Measurements from ENCODE around the gene GALNT13.

The GALNT13 gene

DNA sequence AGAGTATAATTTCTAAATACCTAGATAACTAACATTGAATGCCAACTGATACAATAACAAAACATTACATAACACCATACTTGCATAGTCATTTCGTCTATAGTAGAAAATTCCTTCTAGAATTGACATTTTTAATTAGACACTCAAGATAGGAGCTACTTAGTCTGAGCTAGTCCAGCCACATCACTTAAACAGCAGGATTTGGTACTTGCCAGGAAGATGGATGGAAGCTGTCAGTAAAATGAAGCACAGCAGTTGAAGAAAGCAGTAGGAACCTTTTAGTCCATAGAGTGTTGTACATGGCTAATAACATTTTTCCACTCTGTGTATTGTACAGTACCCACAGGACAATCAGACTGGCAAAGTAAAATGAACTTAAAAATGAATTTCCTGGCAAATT lies 372.0 kb downstream of the GALNT13 start:
- Mint-ChIP-seq H3K27ac (no peak overlapping the region), H3K27me3 (no peaks in the 10 kb centered on the region), H3K4me3 (no peak overlapping the region), H3K4me1 (ENCODE audit: low read depth) (no peaks in the 10 kb centered on the region), H3K36me3 (no peaks in the 10 kb centered on the region), H3K9me3 (ENCODE audit: low read depth) (no peaks in the 10 kb centered on the region)

DNA sequence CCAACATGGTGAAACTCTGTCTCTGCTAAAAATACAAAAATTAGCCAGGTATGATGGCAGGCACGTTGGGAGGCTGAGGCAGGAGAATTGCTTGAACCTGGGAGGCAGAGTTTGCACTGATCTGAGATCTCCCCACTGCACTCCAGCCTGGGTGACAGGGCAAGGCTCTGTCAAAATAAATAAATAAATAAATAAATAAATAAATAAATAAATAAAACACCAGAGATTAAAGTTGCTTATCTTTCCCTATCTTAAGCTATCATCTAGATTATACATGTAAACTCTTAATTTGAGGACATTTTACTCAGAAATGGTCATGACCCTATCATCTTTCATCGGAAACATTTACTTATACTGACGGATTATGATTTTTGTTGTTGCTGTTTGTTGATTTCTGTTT lies 373.2 kb downstream of the GALNT13 start:
- Mint-ChIP-seq H3K4me3 (no peak overlapping the region), H3K27ac (no peak overlapping the region), H3K9me3 (ENCODE audit: low read depth) (no peaks in the 10 kb centered on the region), H3K36me3 (no peaks in the 10 kb centered on the region), H3K4me1 (ENCODE audit: low read depth) (no peaks in the 10 kb centered on the region), H3K27me3 (no peaks in the 10 kb centered on the region)

DNA sequence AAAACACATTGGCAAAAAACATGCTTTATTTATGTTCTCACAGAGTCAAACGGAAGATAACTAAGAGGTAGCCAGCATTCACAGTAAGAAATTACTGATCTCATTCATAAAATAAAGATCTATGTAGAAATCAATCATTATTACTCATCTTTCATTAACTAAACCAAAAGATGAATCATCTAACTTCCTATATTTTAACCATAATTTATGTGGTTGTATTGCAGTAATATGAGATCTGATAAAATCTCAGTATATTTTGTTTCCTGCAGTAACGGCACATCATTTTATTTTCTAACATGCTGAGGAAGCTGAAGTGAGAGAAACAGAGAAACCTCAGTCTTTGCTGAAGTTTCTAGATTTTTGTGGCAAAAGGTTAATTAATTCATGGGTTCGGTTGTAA lies 375.8 kb downstream of the GALNT13 start:
- Mint-ChIP-seq H3K4me3 (no peak overlapping the region), H3K27ac (no peak overlapping the region), H3K36me3 (no peaks in the 10 kb centered on the region), H3K9me3 (ENCODE audit: low read depth) (no peaks in the 10 kb centered on the region), H3K27me3 (no peaks in the 10 kb centered on the region), H3K4me1 (ENCODE audit: low read depth) (no peaks in the 10 kb centered on the region)

DNA sequence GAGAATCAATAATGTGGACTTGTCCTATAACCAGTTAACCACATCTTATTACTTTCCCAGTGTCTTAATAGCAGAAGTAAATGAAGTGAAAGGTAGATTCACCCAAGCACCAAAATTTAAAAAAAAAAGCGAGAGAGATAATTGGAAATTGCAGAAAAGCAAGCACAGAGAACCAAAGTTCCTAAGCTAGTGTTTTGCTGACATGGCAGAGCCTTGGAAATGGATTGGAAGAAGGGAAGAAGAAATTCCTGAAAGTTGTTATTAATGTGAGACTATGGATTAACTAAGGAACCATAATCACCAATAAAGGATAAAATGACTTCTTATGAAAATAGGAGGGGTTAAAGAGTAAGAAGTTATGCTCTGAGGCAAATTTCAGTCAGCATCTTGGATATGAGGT lies 384.4 kb downstream of the GALNT13 start:
- Mint-ChIP-seq H3K27ac (no peak overlapping the region), H3K4me1 (ENCODE audit: low read depth) (no peaks in the 10 kb centered on the region), H3K4me3 (no peak overlapping the region), H3K27me3 (no peaks in the 10 kb centered on the region), H3K9me3 (ENCODE audit: low read depth) (no peaks in the 10 kb centered on the region), H3K36me3 (no peaks in the 10 kb centered on the region)

DNA sequence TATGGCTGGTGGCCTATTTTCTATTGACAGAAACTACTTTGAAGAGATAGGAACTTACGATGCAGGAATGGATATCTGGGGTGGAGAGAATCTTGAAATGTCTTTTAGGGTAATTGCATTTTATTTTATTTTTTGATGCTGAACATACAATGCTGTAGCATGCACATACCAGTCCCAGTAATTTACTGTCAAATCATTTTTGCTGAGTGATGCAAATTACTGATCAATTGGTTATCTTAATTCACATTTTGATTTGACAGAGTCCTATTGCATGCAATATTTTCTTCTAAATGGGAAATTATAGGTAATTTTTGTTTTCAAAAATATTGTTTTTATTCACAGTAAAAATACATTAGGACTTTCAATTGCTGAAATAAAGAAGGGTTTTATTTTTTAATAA lies 387.3 kb downstream of the GALNT13 start:
- no peaks in the 10 kb centered on the region for H3K4me1 Mint-ChIP-seq (ENCODE audit: low read depth)
- H3K36me3 Mint-ChIP-seq: no peaks in the 10 kb centered on the region
- no peak overlapping the region for H3K4me3 Mint-ChIP-seq
- no peaks in the 10 kb centered on the region for H3K27me3 Mint-ChIP-seq
- no peaks in the 10 kb centered on the region for H3K9me3 Mint-ChIP-seq (ENCODE audit: low read depth)
- no peak overlapping the region for H3K27ac Mint-ChIP-seq

DNA sequence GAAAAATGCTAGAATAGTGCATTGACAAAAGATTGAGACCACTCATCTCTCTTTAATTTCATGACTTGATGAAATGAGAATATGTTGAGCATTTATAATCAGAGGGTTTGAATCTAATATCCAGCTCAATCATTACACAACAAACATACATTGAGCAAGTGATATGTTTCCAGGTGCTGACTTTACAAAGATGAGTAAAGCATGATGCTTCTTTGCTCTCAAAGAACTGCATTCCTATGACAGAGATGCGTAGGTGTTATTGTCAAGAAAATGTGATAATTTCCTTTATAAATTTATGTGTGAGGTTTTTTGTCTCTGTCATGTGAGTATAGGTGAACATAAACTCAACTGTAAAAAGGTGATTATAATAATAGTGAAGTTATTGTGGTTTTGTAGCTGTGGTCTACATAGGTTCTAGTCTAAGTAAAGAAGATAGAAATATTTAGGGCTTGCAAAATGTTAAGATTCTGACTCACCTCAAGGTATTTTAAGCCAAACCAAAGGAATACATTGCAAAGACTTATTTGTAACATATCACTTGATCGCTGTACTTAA lies 389.8 kb downstream of the GALNT13 start:
- no peaks in the 10 kb centered on the region for H3K27me3 Mint-ChIP-seq
- no peak overlapping the region for H3K27ac Mint-ChIP-seq
- no peaks in the 10 kb centered on the region for H3K4me1 Mint-ChIP-seq (ENCODE audit: low read depth)
- no peaks in the 10 kb centered on the region for H3K36me3 Mint-ChIP-seq
- no peak overlapping the region for H3K4me3 Mint-ChIP-seq
- H3K9me3 Mint-ChIP-seq (ENCODE audit: low read depth): peaks cover 3% of the 10 kb centered on the region

DNA sequence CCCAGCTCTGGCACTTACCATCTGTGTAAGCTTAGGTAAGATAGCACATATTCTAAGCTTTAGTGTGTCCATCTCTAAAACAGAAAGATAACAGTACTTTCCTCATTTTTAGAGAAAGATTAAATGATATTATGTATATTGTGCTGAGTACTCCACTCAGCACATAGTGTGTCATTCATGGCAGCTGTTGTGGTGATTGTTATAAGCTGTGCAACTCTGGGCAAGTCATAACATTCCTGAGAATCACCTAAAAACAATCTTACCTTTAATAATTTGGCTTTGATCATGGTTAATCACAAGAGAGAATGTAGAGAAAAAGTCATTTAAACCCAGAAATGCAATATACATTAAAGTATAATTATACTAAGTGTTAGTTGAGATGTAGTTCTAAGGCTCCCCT lies 391.5 kb downstream of the GALNT13 start:
- no peak overlapping the region for H3K27ac Mint-ChIP-seq
- no peaks in the 10 kb centered on the region for H3K27me3 Mint-ChIP-seq
- no peaks in the 10 kb centered on the region for H3K4me1 Mint-ChIP-seq (ENCODE audit: low read depth)
- H3K36me3 Mint-ChIP-seq: no peaks in the 10 kb centered on the region
- H3K4me3 Mint-ChIP-seq: no peak overlapping the region
- H3K9me3 Mint-ChIP-seq (ENCODE audit: low read depth): peaks cover 3% of the 10 kb centered on the region

DNA sequence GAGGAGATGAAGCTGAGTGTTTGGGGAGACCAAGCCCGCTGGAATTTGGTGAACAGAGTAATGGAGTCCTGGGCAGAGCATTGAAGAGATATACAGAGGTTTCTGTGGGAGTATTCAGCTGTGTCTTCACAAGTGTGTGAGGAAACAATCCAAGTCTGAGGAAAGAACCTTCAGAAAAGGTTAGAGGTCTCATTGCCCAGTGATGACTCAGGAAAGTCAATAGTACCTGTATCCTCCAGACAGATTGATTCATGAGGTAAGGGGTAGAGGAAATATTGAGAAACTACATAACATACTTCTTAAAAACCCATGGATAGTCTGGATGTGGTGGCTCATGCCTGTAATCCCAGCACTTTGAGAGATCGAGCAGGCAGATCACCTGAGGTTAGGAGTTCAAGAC lies 392.3 kb downstream of the GALNT13 start:
- Mint-ChIP-seq H3K9me3 (ENCODE audit: low read depth) (peaks cover 3% of the 10 kb centered on the region), H3K4me3 (no peak overlapping the region), H3K27me3 (no peaks in the 10 kb centered on the region), H3K36me3 (no peaks in the 10 kb centered on the region), H3K4me1 (ENCODE audit: low read depth) (no peaks in the 10 kb centered on the region), H3K27ac (no peak overlapping the region)

DNA sequence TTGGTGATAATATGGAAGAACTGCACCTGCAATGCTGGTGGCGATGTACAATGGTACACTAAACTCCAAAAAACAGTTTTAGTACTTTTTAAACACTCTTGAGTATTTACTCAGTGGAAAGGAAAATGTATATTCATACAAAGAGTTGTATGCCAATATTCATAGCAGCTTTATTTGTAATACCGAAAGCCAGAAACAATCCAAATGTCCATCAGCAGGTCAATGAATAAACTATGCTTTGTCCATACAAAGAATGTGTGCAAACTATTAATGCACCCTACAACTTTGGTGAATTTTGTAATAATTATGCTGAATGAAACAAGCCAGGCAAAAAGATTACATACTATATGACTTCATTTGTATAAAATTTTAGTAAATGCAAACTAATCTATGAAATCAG lies 396.3 kb downstream of the GALNT13 start:
- H3K4me1 Mint-ChIP-seq (ENCODE audit: low read depth): no peaks in the 10 kb centered on the region
- no peak overlapping the region for H3K4me3 Mint-ChIP-seq
- peaks cover 3% of the 10 kb centered on the region for H3K9me3 Mint-ChIP-seq (ENCODE audit: low read depth)
- no peaks in the 10 kb centered on the region for H3K27me3 Mint-ChIP-seq
- H3K27ac Mint-ChIP-seq: no peak overlapping the region
- no peaks in the 10 kb centered on the region for H3K36me3 Mint-ChIP-seq

DNA sequence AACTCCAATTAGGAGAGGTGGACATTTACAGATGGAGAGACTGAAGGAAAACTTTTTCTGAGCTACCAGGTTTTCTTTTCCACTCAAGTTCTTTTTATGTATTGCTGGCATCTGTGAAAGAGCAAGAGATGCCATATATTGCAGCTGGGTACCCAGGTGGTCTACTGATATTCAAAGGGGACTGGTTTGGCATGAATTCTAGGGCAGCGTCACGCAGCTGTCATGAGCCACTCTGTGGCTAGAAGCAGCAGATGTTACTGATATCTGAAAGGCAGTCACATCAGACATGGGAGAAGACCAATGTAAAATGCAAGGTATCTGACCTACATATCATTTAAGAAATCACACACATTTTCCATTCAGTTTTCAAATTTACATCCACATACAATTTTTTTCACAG lies 408.8 kb downstream of the GALNT13 start:
- Mint-ChIP-seq H3K27me3 (no peaks in the 10 kb centered on the region), H3K4me3 (no peak overlapping the region), H3K36me3 (no peaks in the 10 kb centered on the region), H3K27ac (no peak overlapping the region), H3K4me1 (ENCODE audit: low read depth) (no peaks in the 10 kb centered on the region), H3K9me3 (ENCODE audit: low read depth) (peaks cover 8% of the 10 kb centered on the region)

DNA sequence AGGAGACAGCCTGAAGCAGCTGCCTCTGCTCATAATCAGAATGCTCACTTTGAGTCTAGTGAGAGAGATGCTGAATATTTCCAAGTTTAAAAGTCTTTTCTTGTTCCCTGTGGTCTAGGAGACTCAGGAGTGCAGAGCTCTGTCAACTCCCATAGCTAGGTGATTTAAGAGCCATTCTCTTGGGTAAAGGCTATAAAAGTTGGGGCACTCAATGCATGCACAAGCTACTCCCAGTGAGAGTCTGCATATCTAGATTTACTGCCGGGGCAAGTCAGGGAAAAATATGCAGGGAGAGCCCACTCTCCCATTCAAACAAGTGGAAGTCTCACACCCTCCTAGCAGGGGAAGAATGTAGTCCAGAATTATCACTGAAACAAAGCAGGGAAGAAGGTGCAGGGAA lies 418.1 kb downstream of the GALNT13 start:
- Mint-ChIP-seq H3K36me3 (no peaks in the 10 kb centered on the region), H3K27me3 (no peaks in the 10 kb centered on the region), H3K9me3 (ENCODE audit: low read depth) (peaks cover 9% of the 10 kb centered on the region), H3K4me1 (ENCODE audit: low read depth) (no peaks in the 10 kb centered on the region), H3K27ac (no peak overlapping the region), H3K4me3 (no peak overlapping the region)

DNA sequence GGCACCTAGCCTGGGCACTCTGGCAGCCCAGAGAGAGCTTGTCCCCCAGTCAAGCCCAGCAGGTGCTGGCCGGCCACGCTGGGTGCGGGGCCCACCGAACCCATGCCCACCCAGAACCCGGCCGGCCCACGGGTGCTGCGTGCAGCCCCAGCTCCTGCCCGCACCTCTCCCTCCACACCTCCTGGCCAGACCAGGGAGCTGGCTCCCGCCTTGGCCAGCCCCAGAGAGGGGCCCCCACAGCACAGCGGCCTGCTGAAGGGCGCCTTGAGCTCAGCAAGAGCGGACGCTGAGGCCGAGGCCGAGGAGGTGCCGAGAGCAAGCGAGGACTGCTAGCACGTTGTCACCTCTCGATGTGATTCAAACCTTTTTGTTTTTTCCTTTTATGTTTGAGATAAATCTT lies 419.8 kb downstream of the GALNT13 start:
- no peaks in the 10 kb centered on the region for H3K4me1 Mint-ChIP-seq (ENCODE audit: low read depth)
- H3K27ac Mint-ChIP-seq: no peak overlapping the region
- H3K36me3 Mint-ChIP-seq: no peaks in the 10 kb centered on the region
- H3K9me3 Mint-ChIP-seq (ENCODE audit: low read depth): peaks cover 9% of the 10 kb centered on the region
- no peak overlapping the region for H3K4me3 Mint-ChIP-seq
- no peaks in the 10 kb centered on the region for H3K27me3 Mint-ChIP-seq

DNA sequence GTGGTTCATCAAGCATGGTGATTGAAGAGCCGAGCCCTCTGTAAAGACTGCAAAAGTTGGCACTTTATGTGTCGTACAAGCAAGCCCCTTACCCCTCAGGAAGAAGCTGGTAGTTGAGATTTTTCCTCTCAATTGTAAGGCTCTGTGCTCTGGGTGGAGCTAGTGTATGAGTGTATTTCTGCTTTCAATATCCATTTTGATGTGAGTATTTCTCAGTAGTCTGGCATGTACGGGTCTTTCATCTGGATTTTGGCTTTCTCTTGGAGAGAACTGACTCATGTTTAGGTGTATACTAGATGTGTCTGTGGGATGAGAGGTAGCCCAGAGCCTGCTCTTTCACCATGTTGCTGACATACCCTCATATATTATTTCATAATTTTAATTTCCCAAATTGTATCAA lies 420.2 kb downstream of the GALNT13 start:
- H3K4me1 Mint-ChIP-seq (ENCODE audit: low read depth): no peaks in the 10 kb centered on the region
- H3K27ac Mint-ChIP-seq: no peak overlapping the region
- H3K4me3 Mint-ChIP-seq: no peak overlapping the region
- peaks cover 9% of the 10 kb centered on the region for H3K9me3 Mint-ChIP-seq (ENCODE audit: low read depth)
- H3K27me3 Mint-ChIP-seq: no peaks in the 10 kb centered on the region
- H3K36me3 Mint-ChIP-seq: no peaks in the 10 kb centered on the region

DNA sequence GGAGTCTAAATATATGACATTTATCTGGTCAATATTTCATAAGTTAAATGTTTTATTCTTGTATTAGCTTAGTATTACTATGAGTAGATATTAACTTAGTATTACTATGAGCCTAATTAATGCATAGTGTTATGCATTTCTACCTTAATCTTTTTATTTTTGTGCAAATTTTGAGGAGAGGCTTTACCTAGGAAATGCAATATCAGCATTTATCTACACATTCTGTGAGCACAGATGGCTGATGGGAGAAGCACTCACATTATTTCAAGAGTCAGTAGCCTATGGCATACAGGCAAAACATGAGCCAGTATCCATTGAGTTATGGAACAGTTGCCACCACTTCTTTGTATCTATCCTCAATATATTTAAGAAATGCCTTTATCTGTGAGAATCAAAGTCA lies 422.1 kb downstream of the GALNT13 start:
- Mint-ChIP-seq H3K36me3 (no peaks in the 10 kb centered on the region), H3K27ac (no peak overlapping the region), H3K4me1 (ENCODE audit: low read depth) (no peaks in the 10 kb centered on the region), H3K4me3 (no peak overlapping the region), H3K27me3 (no peaks in the 10 kb centered on the region), H3K9me3 (ENCODE audit: low read depth) (peaks cover 4% of the 10 kb centered on the region)

DNA sequence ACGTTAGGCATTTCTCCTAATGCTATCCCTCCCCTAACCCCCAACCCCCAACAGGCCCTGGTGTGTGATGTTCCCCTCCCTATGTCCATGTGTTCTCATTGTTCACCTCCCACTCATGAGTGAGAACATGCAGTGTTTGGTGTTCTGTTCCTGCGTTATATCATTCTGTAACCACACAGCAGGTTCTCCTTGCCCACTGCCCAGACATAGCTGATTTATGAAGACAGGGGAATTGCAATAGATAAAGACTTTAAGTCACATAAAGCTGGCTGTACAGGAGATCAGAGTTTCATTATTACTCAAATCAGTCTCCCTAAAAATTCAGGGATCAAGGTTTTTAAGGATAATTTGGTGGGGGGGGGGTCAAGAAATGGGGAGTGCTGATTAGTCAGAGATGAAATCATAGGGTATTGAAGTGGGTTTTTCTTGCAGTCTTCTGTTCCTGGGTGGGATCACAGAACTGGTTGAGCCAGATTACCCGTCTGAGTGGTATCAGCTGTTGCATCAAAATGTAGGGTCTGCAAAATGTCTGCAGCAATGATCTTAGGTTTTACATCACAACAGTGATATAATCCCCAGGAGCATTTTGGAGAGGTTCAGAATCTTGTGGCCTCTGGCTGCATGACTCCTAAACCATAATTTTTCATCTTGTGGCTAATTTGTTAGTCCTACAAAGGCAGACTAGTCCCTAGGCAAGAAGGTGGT lies 434.7 kb downstream of the GALNT13 start:
- Mint-ChIP-seq H3K27ac (no peak overlapping the region), H3K36me3 (no peaks in the 10 kb centered on the region), H3K9me3 (ENCODE audit: low read depth) (no peaks in the 10 kb centered on the region)

DNA sequence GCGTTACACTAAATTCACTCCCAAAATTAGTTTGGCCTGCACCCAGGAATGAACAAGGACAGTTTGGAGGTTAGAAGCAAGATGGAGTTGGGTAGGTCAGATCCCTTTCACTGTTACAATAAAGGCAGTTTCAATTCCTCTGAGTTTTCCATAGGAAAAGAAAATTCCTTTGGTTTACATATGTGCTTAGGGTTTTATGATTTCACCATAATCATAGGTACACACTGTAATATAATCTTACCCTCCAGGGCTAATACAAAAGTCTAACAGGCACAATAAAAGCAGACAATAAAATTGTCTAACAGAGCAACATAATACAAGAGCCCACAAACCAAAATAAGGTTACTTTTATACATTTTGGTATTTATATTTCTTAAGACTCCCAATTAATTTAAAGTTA lies 435.3 kb downstream of the GALNT13 start:
- no peaks in the 10 kb centered on the region for H3K9me3 Mint-ChIP-seq (ENCODE audit: low read depth)
- no peaks in the 10 kb centered on the region for H3K36me3 Mint-ChIP-seq
- no peaks in the 10 kb centered on the region for H3K27me3 Mint-ChIP-seq
- H3K4me3 Mint-ChIP-seq: no peak overlapping the region
- no peak overlapping the region for H3K27ac Mint-ChIP-seq
- no peaks in the 10 kb centered on the region for H3K4me1 Mint-ChIP-seq (ENCODE audit: low read depth)

More for the DNA sequence above, 434.7 kb downstream of the GALNT13 start:
- Mint-ChIP-seq H3K27me3 (no peaks in the 10 kb centered on the region), H3K4me1 (ENCODE audit: low read depth) (no peaks in the 10 kb centered on the region), H3K4me3 (no peak overlapping the region)
